HCT116 (cell line): Measurements from ENCODE around the gene TWSG1. TPM values are rescaled to one million over a fixed set of nuclear protein-coding genes. Genes with fewer than 3 reads are reported as not detected.

Experiments
- ATAC-seq: fragments of 200-7000 bp; cut with Tn5 transposase; 2 replicates; pipeline ENCODE4 v1.9.1; 2020; ENCODE audit warnings: mild to moderate bottlenecking, moderate library complexity
- BruUV-seq: library from RNA; stranded (reverse); fragments of 400-500 nt; replicated peaks from 2 replicates; lab custom pipeline; 2021; lab: Mats Ljungman, UMichigan
- CTCF ChIA-PET: fragments of 300-600 bp; sonication (Branson Sonifier 250); formaldehyde crosslinking; loops from one replicate; lab custom pipeline; 2021; ENCODE audit warnings: antibody characterized with exemption; lab: Charles Lee
- POLR2A ChIA-PET: fragments of 300-600, 350-600 bp; sonication (Branson Sonifier 250); formaldehyde crosslinking; loops from one replicate; lab custom pipeline; 2021; ENCODE audit warnings: antibody characterized with exemption; lab: Charles Lee
- RAD21 ChIA-PET, 2 experiments: fragments of 300-600 bp; sonication (Branson Sonifier 250); formaldehyde crosslinking; loops; one replicate each; lab custom pipeline; 2023; ENCODE audit warnings: low total read pairs in 2 of 2; ENCODE audit not compliant: uncharacterized antibody in 2 of 2, unreplicated experiment in 2 of 2, low non-redundant PET in 1 of 2; lab: Charles Lee
- DNase-seq: peaks from one replicate; pipeline ENCODE4 v3.0.0-alpha.2; 2010; ENCODE audit warnings: low read depth, low spot score
- H2AFZ ChIP-seq: fragments of 200-600 bp; shearing (Covaris generic), sonication (generic); 2 replicates; pipeline ENCODE4 v1.6.1; 2017; ENCODE audit warnings: low read depth, mixed run types, mixed read lengths, antibody characterized with exemption, low read length; ENCODE audit not compliant: poor library complexity, severe bottlenecking
- H3K27ac ChIP-seq: 2 replicates; pipeline ENCODE4 v1.5.1; 2012; ENCODE audit warnings: low read depth, low read length
- H3K27me3 ChIP-seq: fragments of 200-600 bp; sonication (generic); 2 replicates; pipeline ENCODE4 v1.6.1; 2016; ENCODE audit warnings: mixed run types, low read length, mixed read lengths; ENCODE audit not compliant: insufficient read depth
- H3K36me3 ChIP-seq, 2 experiments: fragments of 200-500 bp in 1 of 2; fragments of 200-600 bp in 1 of 2; sonication (Bioruptor generic) in 1 of 2; sonication (generic) in 1 of 2; 2 replicates each; pipeline versions ENCODE4 v1.5.1 to v1.6.1; 2014 to 2016; ENCODE audit warnings: low read length in 2 of 2, inconsistent platforms in 1 of 2, mixed read lengths in 1 of 2, mixed run types in 1 of 2; ENCODE audit not compliant: insufficient read depth in 2 of 2, control insufficient read depth in 1 of 2
- H3K4me1 ChIP-seq, 2 experiments: fragments of 200-600 bp in 1 of 2; sonication (generic) in 1 of 2; 2 replicates each; pipeline versions ENCODE4 v1.5.1 to v1.6.1; 2012 to 2017; ENCODE audit warnings: low read length in 2 of 2, inconsistent platforms in 1 of 2, mild to moderate bottlenecking in 1 of 2, mixed read lengths in 1 of 2, mixed run types in 1 of 2, moderate library complexity in 1 of 2; ENCODE audit not compliant: insufficient read depth in 2 of 2, control insufficient read depth in 1 of 2
- H3K4me2 ChIP-seq: fragments of 200-600 bp; sonication (generic); 2 replicates; pipeline ENCODE4 v1.6.1; 2017; ENCODE audit warnings: mixed run types, low read length, mixed read lengths
- H3K4me3 ChIP-seq, 2 experiments: fragments of 200-600 bp in 1 of 2; sonication (generic) in 1 of 2; replicated peaks in 1 of 2; 2 replicates each; pipeline ENCODE4 v1.5.1; 2011 to 2016; ENCODE audit warnings: low read length in 2 of 2, control low read depth in 1 of 2, low read depth in 1 of 2, mild to moderate bottlenecking in 1 of 2, mixed read lengths in 1 of 2, mixed run types in 1 of 2
- H3K79me2 ChIP-seq: fragments of 200-600 bp; sonication (generic); 2 replicates; pipeline ENCODE4 v1.6.1; 2017; ENCODE audit warnings: mild to moderate bottlenecking, mixed run types, low read length, moderate library complexity, mixed read lengths; ENCODE audit not compliant: insufficient read depth
- H3K9ac ChIP-seq: fragments of 200-600 bp; sonication (generic); 2 replicates; pipeline ENCODE4 v1.6.1; 2016; ENCODE audit warnings: low read length, mixed read lengths
- H3K9me2 ChIP-seq: fragments of 200-600 bp; sonication (generic), shearing (Covaris generic); 2 replicates; pipeline ENCODE4 v1.6.1; 2017; ENCODE audit warnings: mixed run types, mild to moderate bottlenecking, moderate library complexity; ENCODE audit not compliant: insufficient read depth
- H3K9me3 ChIP-seq, 2 experiments: fragments of 200-500 bp in 1 of 2; fragments of 200-600 bp in 1 of 2; sonication (Bioruptor generic) in 1 of 2; sonication (generic) in 1 of 2; 2 replicates each; pipeline ENCODE4 v1.6.1; 2014 to 2017; ENCODE audit warnings: low read length in 2 of 2, mixed read lengths in 2 of 2, inconsistent platforms in 1 of 2, low read depth in 1 of 2, mild to moderate bottlenecking in 1 of 2, mixed run types in 1 of 2, moderate library complexity in 1 of 2; ENCODE audit not compliant: control insufficient read depth in 1 of 2, insufficient read depth in 1 of 2
- H4K20me1 ChIP-seq: fragments of 200-600 bp; sonication (generic), shearing (Covaris generic); 2 replicates; pipeline ENCODE4 v1.6.1; 2017; ENCODE audit warnings: mixed run types, mild to moderate bottlenecking, moderate library complexity; ENCODE audit not compliant: insufficient read depth
- ATF3 ChIP-seq: IDR thresholded peaks from 2 replicates; pipeline ENCODE4 v1.6.1; 2012
- CBX3 ChIP-seq: IDR thresholded peaks from 2 replicates; pipeline ENCODE4 v1.6.1; 2012; ENCODE audit warnings: low read depth
- CEBPB ChIP-seq: IDR thresholded peaks from 2 replicates; pipeline ENCODE4 v1.6.1; 2012; ENCODE audit warnings: low read depth
- CTCF ChIP-seq, 3 experiments: fragments of 200-600 bp in 1 of 3; sonication (generic) in 1 of 3; IDR thresholded peaks in 2 of 3; conservative IDR thresholded peaks in 1 of 3; 2 replicates each; pipeline ENCODE4 v1.5.1; 2012 to 2017; ENCODE audit warnings: low read depth in 2 of 3, low read length in 2 of 3, antibody characterized with exemption in 1 of 3, borderline replicate concordance in 1 of 3, control low read depth in 1 of 3, mild to moderate bottlenecking in 1 of 3, mixed read lengths in 1 of 3, mixed run types in 1 of 3, moderate library complexity in 1 of 3; ENCODE audit not compliant: insufficient read depth in 1 of 3
- EGR1 ChIP-seq: IDR thresholded peaks from 2 replicates; pipeline ENCODE4 v1.6.1; 2012; ENCODE audit warnings: low read depth
- EZH2 ChIP-seq: fragments of 200-600 bp; sonication (generic); IDR thresholded peaks from 2 replicates; pipeline ENCODE4 v1.6.1; 2017; ENCODE audit warnings: antibody characterized with exemption, mixed run types
- SRF ChIP-seq: IDR thresholded peaks from 2 replicates; pipeline ENCODE4 v1.6.1; 2012; ENCODE audit warnings: low read depth
- YY1 ChIP-seq: IDR thresholded peaks from 2 replicates; pipeline ENCODE4 v1.6.1; 2011; ENCODE audit warnings: low read length, low read depth, moderate library complexity, mild to moderate bottlenecking; ENCODE audit not compliant: insufficient replicate concordance; ENCODE audit errors: extremely low read depth
- ZBTB33 ChIP-seq: IDR thresholded peaks from 2 replicates; pipeline ENCODE4 v1.6.1; 2011; ENCODE audit warnings: mild to moderate bottlenecking, low read length, moderate library complexity; ENCODE audit not compliant: insufficient replicate concordance; ENCODE audit errors: extremely low read depth
- intact Hi-C: fragments of 100-400 bp; cut with micrococcal nuclease; formaldehyde crosslinking; loops from 2 replicates; pipeline ENCODE4 v1.10.0; 2022
- total RNA-seq: library from RNA; stranded (reverse); gene quantifications from one replicate; pipeline ENCODE4 v1.2.1, GENCODE V29; 2021; ENCODE audit not compliant: unreplicated experiment

The TWSG1 gene
- total RNA-seq, 1 experiment from 2014 or later: 35.7 TPM

- no peak for TF ChIP-seq EZH2
- TF ChIP-seq CEBPB: peak; percentile 77
- no peak for TF ChIP-seq SRF
Observed at GRCh38 chr18:9364242-9364641, 29.7 kb downstream of the TWSG1 start (continued).

- Histone ChIP-seq H4K20me1 (no peaks in the 10 kb centered on the region), H3K36me3 (peaks cover 0 to 5% of the 10 kb centered on the region in 2 experiments; a peak in 1 of 4 replicates), H3K9ac (peak overlapping the region; percentile 53), H3K27me3 (no peaks in the 10 kb centered on the region), H3K4me3 (no peak overlapping the region), H3K27ac (peak overlapping the region; percentile 31; the same call in 1 of the 2 replicates), H2AFZ (no peak overlapping the region), H3K4me1 (peaks cover 33 to 53% of the 10 kb centered on the region in 2 experiments), H3K79me2 (0 out of 2 replicates have a peak, but pooled peaks cover 2% of the 10 kb centered on the region), H3K9me2 (no peaks in the 10 kb centered on the region), H3K9me3 (no peaks in the 10 kb centered on the region), H3K4me2 (peak overlapping the region; percentile 69)
- DNase-seq (no peak), ATAC-seq (peak; percentile 25)
- ChIA-PET RAD21 (no interaction called here), POLR2A (no interaction called here), CTCF (interaction anchor here (0.9 to 1.1 kb wide), 4 partner anchors 9 to 230 kb away, joined by 3 to 4 read pairs (median 4); partner anchors contain the start of gene TWSG1)
- intact Hi-C loops: no loop called here
- no TSS peak for BruUV-seq
- TF ChIP-seq CTCF (IDR thresholded peaks at IDR 0.05 in 2 of 3, conservative IDR thresholded peaks at IDR 0.05 in 1 of 3; ENCODE audit: borderline replicate concordance in 1 of 3, insufficient read depth in 1 of 3, low read depth in 2 of 3, low read length in 2 of 3) (no peak), ZBTB33 (no peak), ATF3 (no peak), EGR1 (no peak), CEBPB (no peak), CBX3 (no peak), YY1 (no peak)
Observed at GRCh38 chr18:9365406-9365805, 30.8 kb downstream of the TWSG1 start.
